ENCODE results near the gene LIPN.

Gene LIPN

DNA sequence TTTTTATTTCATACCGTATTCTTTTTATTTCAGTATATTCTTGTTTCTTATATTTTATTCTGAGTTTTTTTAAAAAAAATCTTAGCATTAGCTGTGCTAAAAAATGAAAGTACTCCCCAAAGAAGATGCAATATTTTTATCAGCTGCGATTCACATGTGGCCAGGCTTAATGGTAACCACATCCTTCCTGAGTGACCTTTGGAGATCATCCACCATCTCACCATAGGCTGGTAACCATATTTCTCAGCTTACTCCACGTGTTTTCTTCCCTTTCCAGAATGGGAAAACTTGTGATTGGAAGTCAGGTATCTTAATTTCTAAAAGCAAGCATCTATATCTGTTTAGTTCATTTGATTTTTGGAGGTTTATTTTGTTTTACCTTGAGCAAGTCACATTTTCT, 23.9 kb downstream of the LIPN start:
- DNase-seq (ENCODE audit: low read depth in 3 of 3), result no peak

DNA sequence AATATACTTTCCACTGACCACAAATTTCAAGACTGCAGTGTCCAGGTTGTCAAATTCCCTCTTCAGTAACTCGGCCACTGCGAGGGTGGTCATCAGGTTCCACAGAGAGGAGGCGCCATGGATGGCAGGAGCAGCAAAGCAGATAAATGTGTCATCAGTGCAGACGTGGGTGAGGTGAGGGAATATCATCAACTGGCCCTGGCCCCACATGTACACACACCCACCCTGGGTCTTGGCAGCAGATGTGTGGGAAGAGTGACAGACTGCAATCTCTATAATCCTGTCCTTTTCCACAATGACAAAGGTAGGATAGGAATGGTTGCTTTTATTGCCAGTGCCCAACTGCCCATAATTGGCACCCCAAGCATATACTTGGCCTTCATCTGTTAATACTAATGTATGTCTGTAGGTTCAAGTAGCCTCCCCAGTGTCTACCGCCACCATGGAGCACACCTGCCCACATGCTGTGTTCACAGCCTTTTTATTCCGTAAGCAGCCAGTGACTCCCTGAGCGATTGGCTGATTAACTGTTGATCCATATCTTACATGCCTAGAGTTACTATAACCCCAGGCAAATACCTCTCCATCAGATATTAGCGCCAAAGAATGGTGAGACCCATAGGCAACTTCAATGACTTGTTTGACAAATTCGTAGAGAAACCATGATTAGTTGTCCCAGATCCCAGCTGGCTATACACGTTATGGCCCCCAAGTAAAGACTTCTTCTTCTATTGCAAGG, 26.4 kb downstream of the LIPN start:
- no peak for DNase-seq (ENCODE audit: low read depth in 3 of 3)

DNA sequence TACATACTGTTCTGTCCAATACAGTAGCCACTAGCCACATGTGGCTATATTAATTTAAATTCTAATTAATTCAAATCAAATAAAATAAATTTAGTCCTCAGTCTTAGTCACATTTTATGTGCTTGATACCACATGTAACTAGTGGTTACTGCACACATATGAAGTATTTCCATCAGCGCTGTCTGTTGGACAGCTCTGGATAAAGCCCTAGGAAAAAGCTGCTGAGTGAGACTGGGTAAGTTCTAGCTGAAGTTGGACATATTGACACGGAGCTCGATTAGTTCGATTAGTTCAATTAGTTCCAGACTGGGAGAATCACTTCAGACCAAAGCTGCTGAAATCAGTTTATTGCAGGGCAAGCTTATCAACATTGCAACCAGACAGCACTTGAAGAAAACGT, 27.6 kb downstream of the LIPN start:
- no peak for DNase-seq (ENCODE audit: low read depth in 3 of 3)

DNA sequence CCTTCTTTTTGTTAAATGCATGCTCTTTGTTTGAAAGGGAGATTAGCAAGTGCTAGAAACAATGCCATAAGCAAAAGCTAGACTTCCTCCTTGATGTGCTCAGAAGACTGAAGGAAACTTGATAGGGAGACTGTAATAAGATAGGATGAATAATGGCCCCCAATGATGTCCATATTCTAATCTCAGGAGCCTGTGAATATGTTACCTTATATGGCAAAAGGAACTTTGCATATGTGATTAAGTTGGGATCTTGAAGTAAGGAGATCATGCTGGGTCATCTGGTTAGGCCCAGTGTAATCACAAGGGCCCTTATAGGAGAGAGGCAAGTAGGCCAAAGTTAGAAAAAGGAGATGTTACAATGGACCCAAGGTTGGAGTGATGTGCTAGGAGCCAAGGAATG, 29.1 kb downstream of the LIPN start:
- no peak for DNase-seq (ENCODE audit: low read depth in 3 of 3)

DNA sequence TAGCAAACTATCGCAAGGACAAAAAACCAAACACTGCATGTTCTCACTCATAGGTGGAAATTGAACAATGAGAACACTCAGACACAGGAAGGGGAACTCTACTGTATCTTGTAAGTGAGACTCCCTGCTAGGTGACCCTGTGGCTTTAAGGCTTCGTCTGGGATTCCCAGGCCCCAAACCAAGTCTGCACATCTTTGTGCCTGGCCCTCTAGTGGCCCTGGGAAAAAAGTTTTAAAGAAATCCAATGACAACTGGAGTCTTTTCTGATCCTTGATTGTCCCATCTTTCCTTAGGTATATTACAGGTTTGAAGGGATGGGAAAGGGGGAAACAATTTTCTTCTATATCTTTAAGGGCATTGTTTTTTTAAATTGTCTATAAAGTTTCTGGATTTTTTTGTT, 32.1 kb downstream of the LIPN start:
- DNase-seq (ENCODE audit: low read depth in 3 of 3), result no peak

DNA sequence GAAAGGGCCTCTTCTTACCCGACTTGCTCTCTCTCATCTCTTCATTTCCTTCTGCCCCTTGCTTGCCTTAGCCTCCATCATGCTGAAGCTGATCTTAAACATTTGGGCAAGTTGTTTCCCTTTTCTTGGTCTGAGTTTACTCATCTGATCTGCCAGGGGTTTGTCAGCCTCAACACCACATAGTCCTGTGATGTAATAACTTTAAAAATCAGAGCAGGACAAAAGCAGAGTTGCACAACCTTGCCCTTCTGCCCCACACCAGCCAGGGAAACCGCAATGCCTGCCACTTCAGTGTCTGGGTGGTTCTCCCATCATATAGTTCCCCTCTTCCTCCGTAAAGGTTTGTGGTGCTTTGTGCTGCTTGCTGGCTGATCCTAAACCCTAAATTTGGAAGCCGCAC, 32.8 kb downstream of the LIPN start:
- no peak for DNase-seq (ENCODE audit: low read depth in 3 of 3)

DNA sequence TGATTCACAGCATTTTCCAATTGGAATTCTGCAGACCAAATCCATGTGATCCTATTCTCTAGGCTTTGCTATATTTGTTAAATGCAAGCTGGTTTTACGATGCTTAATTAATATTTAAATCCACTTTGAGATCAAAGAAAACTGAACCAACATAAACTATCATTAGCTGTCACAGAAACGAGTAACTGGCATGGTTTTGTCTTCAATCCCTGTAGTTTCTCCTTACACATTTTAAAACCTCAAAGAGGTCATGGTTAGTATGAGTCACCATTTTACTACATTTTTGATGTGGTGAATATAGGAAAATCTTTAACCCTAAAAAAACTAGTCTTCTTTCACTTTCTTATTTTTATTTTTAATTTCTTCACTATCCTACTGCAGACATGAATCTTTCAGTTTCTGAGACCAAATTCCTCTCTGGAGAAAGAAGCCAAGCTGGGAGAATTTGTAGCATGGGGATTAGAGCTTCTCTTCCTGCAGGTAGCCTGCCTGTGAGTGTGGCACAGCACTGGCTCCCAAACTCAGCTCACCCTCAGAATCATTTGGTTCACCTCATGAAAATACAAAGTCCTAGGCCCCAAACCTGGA, 34.0 kb downstream of the LIPN start:
- DNase-seq (ENCODE audit: low read depth in 3 of 3), result no peak

DNA sequence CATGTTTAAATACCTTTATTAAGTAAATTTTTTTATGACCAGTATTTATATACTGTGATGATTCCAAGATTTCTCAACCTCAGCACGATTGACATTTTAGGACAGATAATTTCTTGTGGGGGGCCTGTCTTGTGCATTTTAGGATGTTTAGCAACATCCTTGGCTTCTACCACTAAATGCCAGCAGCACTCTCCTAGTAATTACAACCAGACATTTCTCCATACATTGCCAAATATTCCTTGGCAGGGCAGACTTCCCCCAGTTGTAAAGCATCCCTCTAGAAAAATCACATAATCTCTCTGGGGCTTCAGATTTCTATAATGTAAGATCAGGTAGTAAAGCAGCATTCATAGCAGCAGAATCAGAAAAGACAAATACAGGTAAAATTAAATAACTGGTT, 34.9 kb downstream of the LIPN start:
- no peak for DNase-seq (ENCODE audit: low read depth in 3 of 3)

DNA sequence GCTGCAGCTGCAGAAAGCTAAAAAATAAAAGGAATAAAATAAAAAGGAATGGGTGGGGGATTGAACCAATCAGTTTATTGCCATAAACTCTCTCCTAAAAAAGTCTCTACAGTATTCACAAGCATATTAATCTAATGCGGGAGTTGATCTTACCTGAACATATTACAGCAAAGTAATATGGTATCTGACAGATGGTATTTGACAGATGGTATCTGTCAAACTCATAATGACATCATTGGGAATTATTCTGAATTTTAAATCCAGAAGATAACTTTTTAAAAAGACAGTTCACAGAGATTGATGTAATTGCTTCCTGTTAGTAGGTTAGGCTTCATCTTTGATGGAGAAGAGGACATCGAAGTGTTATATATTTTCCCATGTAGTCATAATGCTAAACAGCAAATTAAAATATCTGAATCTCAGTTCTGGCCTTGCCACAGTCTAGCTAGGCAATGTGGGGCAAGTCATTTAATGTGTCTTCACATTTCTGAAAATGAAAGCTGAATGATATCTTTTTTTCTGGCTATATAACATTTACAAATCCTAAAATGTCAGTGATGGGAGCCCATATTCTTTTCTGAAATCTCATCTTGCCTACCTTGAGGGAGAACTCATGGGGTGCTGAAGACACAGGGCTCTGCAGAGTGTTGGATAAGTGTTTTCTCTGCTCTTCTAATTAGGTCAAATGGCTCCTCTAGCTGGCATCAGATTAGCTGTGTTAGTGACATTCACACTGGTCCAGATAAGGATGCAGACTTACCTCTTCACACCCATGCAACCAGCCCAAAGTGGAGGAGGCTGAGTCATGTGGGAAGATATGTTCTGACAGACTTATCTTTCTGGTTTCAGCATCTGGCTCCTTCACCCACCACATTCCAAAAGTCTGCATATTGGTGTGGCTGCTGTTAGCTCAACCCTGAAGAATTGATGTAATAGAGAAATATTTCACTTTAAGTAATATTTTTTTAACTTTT, 40.6 kb downstream of the LIPN start:
- no peak for DNase-seq (ENCODE audit: low read depth in 3 of 3)

DNA sequence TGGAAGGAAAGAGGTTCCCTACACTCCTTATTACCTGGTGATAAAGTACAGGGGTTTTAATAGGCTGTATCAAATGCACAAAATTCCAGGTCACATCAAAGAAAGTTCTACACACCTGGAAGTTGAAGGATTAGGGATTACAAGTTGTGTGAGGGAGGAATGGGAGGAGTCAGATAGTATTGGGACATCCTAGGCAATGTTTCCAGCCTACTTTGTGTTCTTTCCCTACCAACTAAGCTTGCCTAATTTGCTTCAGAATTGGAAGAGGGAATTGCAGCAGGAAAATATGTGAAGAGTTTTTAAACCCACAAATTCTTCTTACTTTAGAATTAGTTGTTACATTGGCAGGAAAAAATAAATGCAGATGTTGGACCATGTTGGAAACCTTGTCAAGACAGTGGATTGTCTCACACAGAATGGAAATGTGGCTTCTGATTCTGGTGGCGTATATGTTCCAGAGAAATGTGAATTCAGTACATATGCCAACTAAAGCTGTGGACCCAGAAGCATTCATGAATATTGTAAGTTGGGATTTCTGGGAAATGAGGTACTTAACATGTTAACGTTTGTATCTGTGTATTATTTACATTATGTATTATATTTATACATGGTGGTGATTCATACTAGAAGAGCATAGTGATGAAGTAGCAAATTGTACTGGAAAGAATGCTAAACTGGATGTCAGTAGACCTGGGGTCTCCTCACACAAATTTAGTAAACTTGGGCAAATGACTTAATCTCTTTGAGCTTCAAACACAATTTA, 42.9 kb downstream of the LIPN start, which contains the start of gene LIPM:
Gene LIPM (plus strand): TSS at position 208 of the 763 bp plus-strand sequence. CDS start 167 bp downstream, at position 375.
- DNase-seq (ENCODE audit: low read depth in 3 of 3), result no peak

DNA sequence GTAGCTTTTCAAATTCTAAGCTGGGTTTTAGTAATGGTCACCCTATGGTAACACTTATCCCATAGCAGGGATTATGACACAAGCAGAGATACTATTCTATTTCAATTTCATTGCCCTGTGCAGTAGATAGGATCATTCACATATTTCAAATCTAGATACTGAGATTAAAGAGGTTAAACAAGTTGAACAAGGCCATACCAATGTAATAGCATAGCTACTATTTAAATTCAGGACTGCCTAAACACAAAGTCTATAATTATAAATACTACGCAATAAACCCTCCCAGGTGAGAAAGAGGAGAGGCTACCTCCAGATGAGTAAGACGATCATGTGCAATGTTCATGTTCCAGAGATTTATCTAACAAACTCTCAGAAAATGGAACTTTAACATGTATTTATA, 43.8 kb downstream of the LIPN start:
- DNase-seq (ENCODE audit: low read depth in 3 of 3), result no peak

DNA sequence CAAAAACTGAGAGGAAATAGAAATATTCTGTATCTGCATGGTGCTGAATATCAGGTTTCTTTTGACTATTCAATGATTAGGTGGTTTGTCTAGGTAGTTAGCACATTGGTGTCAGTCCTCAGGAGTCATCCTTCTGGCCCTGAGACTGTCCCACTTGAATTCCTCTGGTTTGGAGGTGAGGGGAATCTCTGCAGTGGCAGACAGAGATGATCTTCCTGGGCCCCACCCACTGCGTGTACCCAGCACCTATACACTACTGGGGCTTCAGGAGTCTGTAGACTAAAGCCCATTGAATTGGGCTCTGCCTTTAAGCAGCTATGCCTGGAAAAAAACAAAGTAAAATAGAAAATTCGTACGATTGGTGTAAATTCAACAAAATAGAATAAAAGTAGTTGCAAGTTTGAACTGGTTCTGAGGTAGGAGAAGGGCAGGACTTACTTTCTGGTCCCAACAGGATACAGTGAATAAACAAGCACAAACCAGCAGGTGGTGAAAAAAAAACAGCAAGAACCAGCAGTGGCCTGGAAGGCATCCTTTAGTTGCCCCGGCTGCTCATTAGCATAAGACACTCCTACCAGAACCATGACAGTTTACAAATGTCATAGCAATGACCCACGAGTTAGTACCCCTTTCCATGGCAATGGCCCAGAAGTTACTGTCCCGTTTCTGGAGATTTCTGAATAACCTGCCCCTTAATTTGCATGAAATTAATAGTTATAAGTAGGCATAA, 44.4 kb downstream of the LIPN start:
- no peak for DNase-seq (ENCODE audit: low read depth in 3 of 3)

DNA sequence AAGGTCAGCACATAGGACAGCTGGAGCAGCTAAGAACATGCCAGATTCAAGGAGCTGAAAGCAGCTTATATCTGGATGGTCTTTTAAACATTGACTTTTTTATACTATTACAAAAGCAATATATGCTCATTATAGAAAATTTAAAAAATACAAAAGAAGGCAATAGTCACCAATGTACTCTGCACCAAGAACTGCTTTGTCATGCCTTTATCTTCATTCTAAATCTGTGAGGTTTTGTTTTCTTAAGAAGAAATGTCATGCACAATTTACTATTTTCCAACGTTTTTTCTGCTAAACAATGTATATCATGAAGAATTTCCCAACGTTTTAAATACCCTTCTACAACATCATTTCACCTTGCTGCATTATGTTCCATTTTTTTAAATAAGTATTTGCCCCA, 45.5 kb downstream of the LIPN start:
- no peak for DNase-seq (ENCODE audit: low read depth in 3 of 3)

DNA sequence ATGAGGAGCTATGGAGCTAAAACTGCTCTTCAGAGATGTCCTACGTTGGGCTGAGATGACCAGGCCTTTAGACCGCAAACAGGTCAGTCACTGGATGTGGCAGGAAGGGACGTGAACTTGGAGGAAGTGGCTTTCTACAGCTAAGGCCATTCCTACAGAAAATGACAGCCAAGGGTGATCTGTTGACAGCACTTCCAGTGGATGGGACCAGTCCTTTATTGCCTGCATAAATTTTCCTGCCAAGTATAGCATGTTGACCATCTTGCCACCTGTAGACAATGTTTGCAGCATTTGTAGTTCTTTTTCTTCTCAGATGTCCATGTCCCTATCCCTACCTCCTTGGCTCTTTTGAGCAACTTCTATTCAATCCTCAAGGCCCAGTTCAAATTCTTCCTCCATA, 46.1 kb downstream of the LIPN start:
- DNase-seq (ENCODE audit: low read depth in 3 of 3), result no peak

DNA sequence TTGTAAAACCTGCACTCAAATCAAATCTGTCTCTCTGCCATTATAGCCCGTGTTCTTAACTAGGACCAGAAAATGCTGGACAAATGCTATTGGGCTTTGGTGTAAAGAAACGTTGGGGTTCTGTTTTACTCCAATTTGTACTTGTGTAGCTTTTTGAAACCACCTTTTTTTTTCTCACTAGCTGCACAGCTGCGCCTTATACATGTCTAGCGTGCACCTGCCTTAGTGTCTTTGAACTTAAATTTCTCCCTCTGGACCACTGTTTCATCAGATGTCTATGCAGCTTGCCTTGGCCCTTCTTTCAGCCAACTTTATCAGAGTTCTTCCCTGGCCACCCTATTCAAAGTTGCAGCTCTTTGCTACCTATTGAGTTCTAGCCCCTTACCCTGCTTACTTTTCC, 49.8 kb downstream of the LIPN start:
- DNase-seq (ENCODE audit: low read depth in 3 of 3), result no peak

DNA sequence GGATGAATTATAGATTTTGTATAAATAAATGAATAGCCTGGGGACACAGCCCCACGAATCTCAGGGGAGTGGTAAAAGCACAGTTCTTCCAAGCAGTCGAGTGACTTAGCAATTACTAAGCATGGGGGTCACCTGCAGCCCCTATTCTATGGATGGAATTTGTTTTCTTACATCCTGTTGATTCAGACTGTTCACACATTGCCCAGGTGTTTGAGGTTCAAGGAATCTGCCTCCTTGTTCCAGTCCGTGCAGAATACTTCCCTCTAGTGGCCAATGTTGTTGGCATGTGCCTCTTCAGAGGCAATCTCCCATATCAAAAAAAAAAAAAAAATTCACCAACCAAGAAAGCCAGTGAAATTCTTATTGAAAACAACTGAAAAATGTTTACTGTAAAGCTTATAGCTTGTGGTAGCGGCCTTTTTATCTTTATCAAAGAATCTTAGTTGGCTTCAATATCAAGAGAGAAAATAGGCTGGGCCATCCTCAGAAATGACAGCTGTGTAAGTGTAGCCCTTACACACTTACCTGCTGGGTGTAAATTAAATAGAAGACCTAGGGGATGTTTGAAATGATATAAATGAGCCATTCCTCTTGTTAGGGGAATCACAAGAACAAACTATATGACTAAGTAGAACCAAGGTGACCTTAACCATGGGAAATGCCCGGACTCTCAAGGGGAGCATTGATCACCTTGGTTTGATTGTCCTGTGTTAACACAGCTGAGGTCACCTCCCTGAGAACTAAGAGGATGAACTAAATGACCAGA, 50.6 kb downstream of the LIPN start:
- DNase-seq (ENCODE audit: low read depth in 3 of 3), result no peak

DNA sequence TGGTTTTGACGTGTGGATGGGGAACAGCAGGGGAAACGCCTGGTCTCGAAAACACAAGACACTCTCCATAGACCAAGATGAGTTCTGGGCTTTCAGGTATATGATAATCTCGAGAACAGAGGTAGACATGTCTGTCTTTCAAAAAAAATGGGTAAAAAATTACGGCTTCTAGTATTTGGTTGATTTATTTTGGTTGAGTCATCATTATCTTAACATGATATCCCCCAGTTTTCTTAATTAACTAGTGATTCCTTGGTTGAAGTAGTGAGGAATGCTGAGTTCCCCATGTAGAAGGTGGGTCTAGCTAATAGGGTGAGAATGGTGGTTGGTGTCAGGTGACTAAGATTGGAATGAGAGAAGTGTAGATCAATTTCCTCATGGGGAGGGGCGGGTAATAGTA, 53.4 kb downstream of the LIPN start:
- no peak for DNase-seq (ENCODE audit: low read depth in 3 of 3)

DNA sequence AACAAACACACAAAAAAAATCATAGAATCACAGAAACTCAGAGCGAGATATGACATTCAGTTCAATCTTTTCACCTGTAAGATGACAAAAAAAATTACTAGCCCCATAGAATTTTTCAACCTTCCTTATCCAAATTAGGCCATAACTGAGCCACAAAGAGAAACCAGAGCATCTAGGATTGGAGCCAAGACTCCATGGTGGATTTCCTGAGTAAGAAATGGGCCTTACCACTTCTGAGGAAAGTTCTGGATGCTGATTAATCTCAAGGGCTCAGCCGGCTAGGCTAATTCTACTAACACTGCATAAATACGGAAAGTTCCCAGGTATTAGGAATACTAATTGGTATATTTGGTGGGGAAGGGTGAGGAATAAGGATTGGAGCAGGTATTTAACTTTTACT, 59.5 kb downstream of the LIPN start:
- no peak for DNase-seq (ENCODE audit: low read depth in 3 of 3)

DNA sequence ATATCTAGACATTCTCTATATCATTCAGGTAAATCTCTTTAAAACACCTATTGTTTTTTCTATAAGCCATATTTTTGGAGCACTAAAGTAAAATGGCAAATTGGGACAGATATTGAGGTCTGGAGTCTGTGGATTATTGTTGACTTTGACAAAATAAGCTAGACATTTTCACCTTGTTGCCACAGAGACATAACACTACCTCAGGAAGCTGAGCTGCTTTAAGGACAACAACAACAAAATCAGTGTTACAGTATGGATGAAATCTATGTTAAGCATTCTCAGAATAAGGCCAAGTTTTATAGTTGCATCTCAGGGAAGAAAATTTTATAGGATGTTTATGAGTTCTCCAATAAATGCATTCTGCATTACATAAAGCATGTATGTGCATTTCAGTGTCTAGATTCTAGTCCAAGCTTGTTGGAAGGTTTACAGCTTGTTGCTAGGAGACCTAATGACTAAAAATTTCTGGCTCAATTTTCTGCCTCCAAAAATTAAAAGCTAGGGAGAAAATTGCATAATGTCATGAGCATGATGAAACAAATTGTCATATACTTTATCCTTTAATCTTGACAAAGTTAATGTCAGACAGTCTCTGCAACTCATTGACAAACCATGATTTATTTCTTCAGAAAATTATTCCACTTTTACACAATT, 61.1 kb downstream of the LIPN start:
- DNase-seq (ENCODE audit: low read depth in 3 of 3), result no peak

DNA sequence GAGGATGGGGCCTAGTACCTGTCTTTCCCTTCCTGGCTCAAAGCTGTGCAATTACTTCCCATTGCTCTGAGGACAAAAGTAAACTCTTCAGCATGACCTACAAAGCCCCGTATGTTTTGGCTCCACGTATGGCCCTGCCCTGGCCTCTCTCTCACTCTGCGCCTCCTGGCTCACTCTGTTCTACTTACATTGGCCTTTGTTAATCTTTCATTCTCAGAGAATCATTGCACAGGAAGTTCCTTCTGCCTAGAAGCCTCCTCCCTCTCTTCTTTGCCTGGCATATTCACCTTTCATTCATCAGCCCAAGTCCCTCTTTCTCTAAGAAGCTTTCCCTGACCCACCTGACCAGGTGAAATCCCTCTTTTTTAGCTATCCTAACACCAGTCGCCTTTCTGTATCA, 66.6 kb downstream of the LIPN start:
- no peak for DNase-seq (ENCODE audit: low read depth in 3 of 3)
